ENCODE results near the gene DENND1C.

The DENND1C gene

GRCh38 chr19:6529351-6529750 is 47.8 kb upstream of the DENND1C start:
- Histone ChIP-seq H3K27me3 (ENCODE audit: control insufficient read depth, low read length) (no peaks in the 10 kb centered on the region), H4K20me1 (ENCODE audit: control insufficient read depth, insufficient read depth, low read depth, low read length) (peaks cover 9% of the 10 kb centered on the region; the same call in 1 of the 2 replicates), H3F3A (ENCODE audit: control insufficient read depth, insufficient read depth) (peaks cover 31% of the 10 kb centered on the region), H3K27ac (ENCODE audit: low read depth, low read length) (peak overlapping the region; percentile 93), H3K4me2 (ENCODE audit: low read length) (peak overlapping the region; percentile 87), H3K4me3 (ENCODE audit: low read length) (peak overlapping the region; percentile 94), H3K9me3 (ENCODE audit: control insufficient read depth, insufficient read depth, low read length) (no peaks in the 10 kb centered on the region), H3K79me2 (ENCODE audit: control insufficient read depth, low read length) (peaks cover 40% of the 10 kb centered on the region), H3K36me3 (ENCODE audit: control insufficient read depth, low read length) (peaks cover 26% of the 10 kb centered on the region), H3K9me2 (replicated peaks; ENCODE audit: control insufficient read depth, low read length) (no peaks in the 10 kb centered on the region), H3K4me1 (ENCODE audit: control insufficient read depth, low read length) (peaks cover 51% of the 10 kb centered on the region)
- TF ChIP-seq EZH2phosphoT487 (IDR thresholded peaks at IDR 0.05; ENCODE audit: borderline replicate concordance, low read length) (no peak), CTCF (IDR thresholded peaks at IDR 0.05; ENCODE audit: low read depth, low read length, poor library complexity, severe bottlenecking) (no peak)

- peak overlapping the region; percentile 94 for H3K4me3 ChIP-seq (ENCODE audit: low read length)
- peak overlapping the region; percentile 93 for H3K27ac ChIP-seq (ENCODE audit: low read depth, low read length)
- H3K36me3 ChIP-seq (ENCODE audit: control insufficient read depth, low read length): peaks cover 26% of the 10 kb centered on the region
- H3F3A ChIP-seq (ENCODE audit: control insufficient read depth, insufficient read depth): peaks cover 34% of the 10 kb centered on the region
- H3K9me2 ChIP-seq (replicated peaks; ENCODE audit: control insufficient read depth, low read length): no peaks in the 10 kb centered on the region
- no peaks in the 10 kb centered on the region for H3K27me3 ChIP-seq (ENCODE audit: control insufficient read depth, low read length)
- peak overlapping the region; percentile 87 for H3K4me2 ChIP-seq (ENCODE audit: low read length)
- H3K4me1 ChIP-seq (ENCODE audit: control insufficient read depth, low read length): peaks cover 55% of the 10 kb centered on the region
- H3K9me3 ChIP-seq (ENCODE audit: control insufficient read depth, insufficient read depth, low read length): no peaks in the 10 kb centered on the region
- peaks cover 35% of the 10 kb centered on the region for H3K79me2 ChIP-seq (ENCODE audit: control insufficient read depth, low read length)
- peaks cover 9% of the 10 kb centered on the region; the same call in 1 of the 2 replicates for H4K20me1 ChIP-seq (ENCODE audit: control insufficient read depth, insufficient read depth, low read depth, low read length)
- TF ChIP-seq CTCF (IDR thresholded peaks at IDR 0.05; ENCODE audit: low read depth, low read length, poor library complexity, severe bottlenecking) (no peak), EZH2phosphoT487 (IDR thresholded peaks at IDR 0.05; ENCODE audit: borderline replicate concordance, low read length) (no peak)
Measured at GRCh38 chr19:6528544-6529121, 47.0 kb upstream of the DENND1C start.

GRCh38 chr19:6527893-6528543 is 46.4 kb upstream of the DENND1C start:
- peak overlapping the region; percentile 87 for H3K4me2 ChIP-seq (ENCODE audit: low read length)

More at GRCh38 chr19:6527893-6528543, 46.4 kb upstream of the DENND1C start:
- Histone ChIP-seq H3K9me2 (replicated peaks; ENCODE audit: control insufficient read depth, low read length) (no peaks in the 10 kb centered on the region), H3K27me3 (ENCODE audit: control insufficient read depth, low read length) (no peaks in the 10 kb centered on the region), H3K36me3 (ENCODE audit: control insufficient read depth, low read length) (peaks cover 25% of the 10 kb centered on the region), H3K9me3 (ENCODE audit: control insufficient read depth, insufficient read depth, low read length) (no peaks in the 10 kb centered on the region), H3K27ac (ENCODE audit: low read depth, low read length) (peak overlapping the region; percentile 93), H3F3A (ENCODE audit: control insufficient read depth, insufficient read depth) (peaks cover 39% of the 10 kb centered on the region), H3K4me1 (ENCODE audit: control insufficient read depth, low read length) (peaks cover 60% of the 10 kb centered on the region), H4K20me1 (ENCODE audit: control insufficient read depth, insufficient read depth, low read depth, low read length) (peaks cover 9% of the 10 kb centered on the region; the same call in 1 of the 2 replicates), H3K4me3 (ENCODE audit: low read length) (peak overlapping the region; percentile 94), H3K79me2 (ENCODE audit: control insufficient read depth, low read length) (peaks cover 32% of the 10 kb centered on the region)
- no peak for TF ChIP-seq EZH2phosphoT487 (IDR thresholded peaks at IDR 0.05; ENCODE audit: borderline replicate concordance, low read length)
- TF ChIP-seq CTCF (IDR thresholded peaks at IDR 0.05; ENCODE audit: low read depth, low read length, poor library complexity, severe bottlenecking): no peak

Data from DOHH2 (cell line).